NCI-H226 (cell line): Measurements from ENCODE around the gene FSTL4.

Experiments used
- DNase-seq: peaks from one replicate; pipeline ENCODE4 v3.0.0-alpha.2; 2015

FSTL4 gene

DNA sequence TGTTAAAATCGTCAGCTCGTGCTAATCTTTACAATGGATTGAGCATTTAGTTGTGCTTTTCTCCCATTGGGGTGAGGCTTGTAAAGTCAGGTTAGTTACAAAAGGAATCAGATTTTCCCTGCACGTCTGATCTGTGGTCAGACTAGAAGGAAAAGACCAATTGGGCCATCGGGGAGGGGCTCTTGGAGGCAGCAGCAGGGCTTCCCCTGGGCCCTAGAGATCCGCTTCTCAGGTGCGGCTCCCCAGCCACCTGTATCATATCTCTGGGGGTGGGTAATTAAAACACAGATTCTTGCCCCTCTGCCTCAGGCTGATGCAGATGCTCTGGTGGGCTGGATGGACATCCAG lies 360.2 kb downstream of the FSTL4 start:
- no peak for DNase-seq

DNA sequence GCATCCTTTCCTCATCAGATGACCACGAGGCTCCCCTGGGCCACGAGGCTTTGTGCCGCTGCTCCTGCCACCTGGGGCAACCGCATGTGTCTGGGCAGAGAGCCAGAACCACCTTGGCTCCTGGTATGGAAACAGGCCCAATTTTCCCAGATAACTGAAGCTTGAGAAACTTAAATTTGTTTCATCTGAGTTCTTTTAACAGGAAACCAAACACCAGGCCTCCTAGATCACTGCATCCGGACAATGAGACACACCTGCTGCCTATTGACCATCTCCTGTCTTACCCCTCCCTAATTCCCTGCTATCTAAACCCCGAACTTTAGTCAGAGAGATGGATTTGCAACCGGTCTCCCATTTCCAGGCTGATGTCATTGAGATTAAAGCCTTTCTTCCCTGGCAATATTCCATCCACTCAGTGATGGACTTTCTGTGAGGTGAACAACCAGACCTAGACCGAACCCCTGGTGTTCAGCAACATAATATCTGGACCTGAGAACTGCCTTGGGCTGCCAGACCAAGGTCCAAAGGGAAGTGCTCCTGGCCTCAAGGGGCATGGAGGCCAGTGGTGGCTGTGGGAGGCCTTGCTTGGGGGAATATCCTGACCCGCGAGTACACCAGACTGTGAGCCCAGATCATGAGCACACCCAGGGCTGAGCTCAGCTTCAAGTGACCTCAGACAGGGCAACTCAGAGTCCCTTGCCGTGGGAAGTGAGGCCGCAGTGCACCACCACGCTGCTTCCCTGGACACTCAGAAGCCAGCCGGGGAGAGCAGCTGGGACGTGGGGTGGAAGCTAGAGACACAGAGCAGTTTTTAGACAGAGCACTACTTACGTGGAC lies 360.8 kb downstream of the FSTL4 start:
- no peak for DNase-seq

GRCh38 chr5:133250527-133250926 lies 361.8 kb downstream of the FSTL4 start:
- DNase-seq, result no peak

- DNase-seq, result no peak
Observed at GRCh38 chr5:133249593-133249992, 362.7 kb downstream of the FSTL4 start.

DNA sequence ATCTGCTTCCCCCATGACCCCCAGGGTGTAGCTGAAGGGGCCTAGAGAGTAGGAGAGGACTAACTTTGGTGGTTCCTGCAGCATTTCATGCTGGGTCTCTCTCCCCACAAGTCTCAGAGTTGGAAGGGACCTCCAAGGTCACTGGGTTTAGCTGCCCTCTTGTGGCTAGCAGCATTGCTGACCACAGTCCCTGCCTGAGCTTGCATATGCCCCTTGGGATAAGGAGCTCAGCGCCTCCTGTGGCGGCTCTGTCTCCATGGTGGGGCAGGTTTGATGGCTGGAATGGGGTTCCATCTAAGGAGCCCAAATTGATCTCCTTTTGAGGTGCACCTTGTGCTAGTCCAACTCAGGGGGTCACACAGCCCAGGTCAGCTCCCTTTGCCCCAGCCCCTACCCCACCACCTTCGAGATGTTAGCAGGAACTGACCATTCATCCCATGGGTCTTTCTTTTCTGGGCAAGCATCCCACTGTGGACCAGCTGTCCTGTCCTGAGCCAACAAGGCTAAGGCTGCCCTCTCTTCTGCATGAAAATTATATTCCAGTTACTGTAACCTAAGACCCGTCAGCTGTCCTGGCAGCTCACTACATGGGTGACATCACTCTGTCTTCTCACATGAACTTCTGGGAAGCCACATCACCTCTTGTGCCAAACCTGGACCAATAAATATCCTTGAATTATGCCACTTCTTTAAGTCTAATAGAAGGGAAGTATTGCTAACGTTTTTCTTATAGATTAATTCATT lies 364.3 kb downstream of the FSTL4 start:
- peak; percentile 16 for DNase-seq

DNA sequence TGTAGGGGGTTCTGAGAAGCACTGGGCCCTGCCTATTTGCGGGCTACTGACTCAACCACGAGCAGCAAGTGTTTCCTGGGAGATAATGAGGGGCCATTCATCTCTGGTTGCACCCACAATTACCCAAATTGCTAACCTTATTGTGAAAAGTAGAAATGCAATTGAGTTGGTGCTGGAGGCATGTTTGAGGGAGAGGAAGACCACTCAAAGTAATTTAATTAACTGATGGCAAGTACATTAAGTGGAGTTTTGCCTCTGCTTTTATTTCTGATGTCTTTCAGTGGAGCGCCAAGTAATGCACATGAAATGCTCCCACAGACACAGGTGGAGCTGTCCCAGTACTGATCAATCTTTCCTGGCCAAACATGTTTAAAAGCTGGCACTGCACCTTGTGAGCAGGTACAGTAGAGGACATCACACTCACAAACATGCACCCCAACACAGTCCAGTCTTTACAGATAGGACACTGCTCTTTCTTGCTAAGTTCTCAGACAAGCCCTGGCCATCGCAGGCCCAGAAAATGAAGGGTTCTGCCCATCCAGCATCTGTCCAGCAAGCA lies 365.1 kb downstream of the FSTL4 start:
- DNase-seq, result no peak

DNA sequence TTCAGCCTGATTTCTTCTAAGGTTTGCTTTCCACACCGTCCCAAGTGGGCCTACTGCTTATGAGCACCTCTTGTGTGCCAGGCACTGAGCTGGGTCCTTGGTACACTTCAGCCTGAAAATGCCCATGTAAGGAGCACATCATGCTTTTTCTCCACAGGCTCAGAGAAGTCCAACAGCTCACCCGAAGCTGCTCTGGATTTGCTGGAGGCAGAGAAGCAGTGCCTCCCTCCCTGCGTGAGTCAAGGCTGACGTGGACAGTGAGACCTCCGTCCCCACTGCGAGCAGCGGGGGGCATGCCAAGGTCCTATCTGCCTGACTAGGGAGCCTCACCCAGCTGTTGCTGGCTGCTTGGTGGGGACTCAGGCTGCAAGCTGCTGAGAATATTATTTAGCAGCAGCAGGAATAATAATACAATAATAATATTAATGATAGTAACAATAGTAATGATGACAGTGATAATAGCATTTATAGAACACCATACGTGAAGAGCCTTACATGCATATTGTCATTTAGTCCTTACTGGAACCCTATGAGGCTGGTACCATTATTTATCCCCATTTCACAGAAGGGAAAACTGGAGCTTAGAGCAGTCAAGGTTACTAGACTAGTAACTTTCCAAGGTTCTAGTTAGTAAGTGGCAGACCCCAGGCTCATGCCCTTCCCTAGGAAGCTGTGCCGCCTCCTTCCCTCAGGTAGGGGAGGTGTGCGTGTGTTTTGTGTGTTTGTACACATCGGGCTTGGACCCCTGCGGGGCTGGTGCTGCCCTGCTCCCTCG lies 365.8 kb downstream of the FSTL4 start:
- DNase-seq, result no peak

- DNase-seq, result no peak
Observed at GRCh38 chr5:133246053-133246370, 366.3 kb downstream of the FSTL4 start.

DNA sequence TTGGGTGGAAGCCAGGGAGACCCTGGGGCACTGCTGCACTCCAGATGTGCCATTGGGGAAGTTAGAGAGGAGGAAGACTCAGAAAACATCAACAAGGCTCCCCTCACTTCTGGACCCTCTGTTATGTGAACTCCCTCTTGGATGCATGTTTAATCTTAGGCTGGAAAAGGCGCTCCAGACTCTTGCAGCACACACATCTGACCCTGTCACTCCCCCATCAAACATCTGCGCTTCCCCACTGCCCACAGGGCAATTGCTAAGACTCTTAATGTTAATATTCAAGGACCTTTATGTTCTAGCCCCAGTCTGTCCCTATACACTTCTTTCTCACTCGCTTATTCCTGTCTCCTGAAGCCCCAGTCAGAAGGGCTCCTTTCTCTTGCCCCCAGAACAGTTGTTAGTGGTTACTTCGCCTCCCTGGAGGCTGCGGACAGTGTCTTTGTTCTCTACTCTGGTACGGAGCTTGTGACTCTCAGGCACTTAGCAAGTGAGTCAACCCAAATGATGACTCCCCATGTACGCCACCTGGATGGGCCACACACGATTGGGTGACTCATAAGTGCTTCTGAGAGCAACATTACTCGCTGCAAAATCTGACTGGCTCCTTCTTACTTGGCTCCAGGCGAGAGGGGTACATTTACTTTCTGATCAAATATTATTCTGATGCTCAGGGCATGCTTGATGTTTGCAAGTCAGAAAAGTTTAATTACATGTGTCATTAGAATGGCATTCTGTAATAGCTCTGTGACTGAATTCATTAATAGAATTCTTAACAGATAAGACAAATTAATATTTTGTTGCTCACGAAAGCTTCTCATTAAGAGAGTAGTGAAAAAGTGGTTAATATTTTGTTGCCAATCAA lies 366.9 kb downstream of the FSTL4 start:
- peak; percentile 60 for DNase-seq

DNA sequence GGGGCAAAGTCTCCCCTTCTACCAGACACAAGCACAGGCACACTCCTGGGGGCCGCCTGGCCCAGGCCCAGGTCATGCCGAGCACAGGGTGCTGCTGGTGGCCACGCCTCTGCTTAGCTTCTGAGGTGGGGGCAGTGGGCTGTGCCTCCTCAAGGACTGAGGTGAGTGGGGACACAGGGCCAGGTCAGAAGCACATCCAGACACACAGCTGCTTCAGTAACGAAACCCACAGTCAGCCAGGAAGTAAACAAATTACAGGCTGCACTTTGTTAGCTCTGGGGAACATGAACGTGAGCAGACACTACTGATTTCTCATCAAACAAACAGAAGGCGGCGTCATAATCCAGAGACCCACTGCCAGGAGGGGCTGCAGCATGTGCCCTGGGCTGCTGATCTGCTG lies 368.1 kb downstream of the FSTL4 start:
- no peak for DNase-seq

GRCh38 chr5:133243196-133243595 lies 369.1 kb downstream of the FSTL4 start:
- no peak for DNase-seq

DNA sequence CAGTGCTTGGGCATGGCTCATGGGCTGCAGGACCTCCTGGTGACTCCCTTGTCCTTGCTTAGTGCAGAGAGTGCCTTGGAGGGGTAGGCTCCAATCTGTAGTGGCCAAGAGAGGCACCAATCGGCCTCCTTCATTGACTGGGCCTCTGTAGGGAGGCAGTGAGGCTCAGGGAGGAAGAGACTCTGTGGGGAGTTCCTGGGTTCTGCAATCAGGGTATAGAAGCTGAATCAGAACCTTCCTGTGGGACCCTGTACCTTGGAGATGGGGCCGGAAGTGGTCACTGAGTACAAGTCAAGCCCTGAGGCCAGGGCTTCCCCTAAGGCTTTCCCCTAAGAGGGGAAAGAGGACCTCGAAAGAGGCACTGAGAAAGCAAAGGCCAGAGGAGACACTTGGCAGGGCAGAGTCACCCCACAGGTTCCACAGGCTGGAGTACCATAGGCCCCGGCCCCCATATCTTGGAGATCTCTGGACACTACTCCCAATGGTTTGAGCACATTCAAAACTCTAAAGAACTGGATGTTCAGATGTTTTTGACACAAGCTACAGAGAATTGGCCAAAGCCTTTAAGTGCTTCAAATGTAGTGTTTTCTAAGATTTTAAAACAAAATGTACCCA lies 370.0 kb downstream of the FSTL4 start:
- DNase-seq, result no peak

DNA sequence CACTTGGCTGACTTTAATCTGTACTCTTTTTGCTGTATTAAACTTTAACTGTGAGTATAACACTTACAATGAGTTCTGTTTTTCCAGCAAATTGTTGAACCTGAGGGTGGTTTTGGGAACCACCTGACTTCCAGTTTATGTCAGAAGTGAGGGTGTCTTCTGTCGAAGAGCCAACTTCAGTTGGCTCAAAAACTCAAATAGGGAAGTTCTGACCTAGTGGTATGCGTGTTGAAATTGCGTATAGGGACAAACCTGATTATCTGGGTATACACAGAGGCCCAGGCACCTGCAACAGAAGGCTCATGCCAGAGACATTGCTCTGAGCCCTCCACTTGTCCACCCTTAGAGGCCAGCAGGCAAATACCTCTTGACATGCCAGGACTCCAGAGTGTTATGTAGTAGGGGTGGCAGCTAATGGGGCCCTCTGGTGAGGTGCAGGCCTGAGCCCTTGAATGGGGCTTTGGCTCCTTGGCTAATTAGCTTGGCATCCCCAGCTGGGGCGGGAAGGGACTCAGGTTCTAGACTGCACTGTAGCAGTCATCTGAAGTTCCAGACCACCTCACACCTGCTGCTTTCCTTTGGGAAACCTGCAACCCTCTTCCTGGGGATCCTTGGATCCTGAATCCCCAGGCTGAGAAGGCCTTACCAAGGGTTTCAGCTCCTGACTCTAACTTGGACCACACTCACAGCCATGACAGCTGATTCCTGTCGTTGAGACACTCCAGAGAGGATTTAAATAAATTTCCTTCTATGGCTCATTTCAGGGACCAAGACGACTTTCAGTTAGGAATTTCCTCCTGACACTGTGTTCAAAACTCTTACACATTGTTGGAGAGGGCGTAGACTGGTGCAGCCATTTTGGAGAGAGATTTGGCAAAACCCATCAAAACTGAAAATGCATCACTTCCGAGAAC lies 370.9 kb downstream of the FSTL4 start:
- DNase-seq, result no peak

DNA sequence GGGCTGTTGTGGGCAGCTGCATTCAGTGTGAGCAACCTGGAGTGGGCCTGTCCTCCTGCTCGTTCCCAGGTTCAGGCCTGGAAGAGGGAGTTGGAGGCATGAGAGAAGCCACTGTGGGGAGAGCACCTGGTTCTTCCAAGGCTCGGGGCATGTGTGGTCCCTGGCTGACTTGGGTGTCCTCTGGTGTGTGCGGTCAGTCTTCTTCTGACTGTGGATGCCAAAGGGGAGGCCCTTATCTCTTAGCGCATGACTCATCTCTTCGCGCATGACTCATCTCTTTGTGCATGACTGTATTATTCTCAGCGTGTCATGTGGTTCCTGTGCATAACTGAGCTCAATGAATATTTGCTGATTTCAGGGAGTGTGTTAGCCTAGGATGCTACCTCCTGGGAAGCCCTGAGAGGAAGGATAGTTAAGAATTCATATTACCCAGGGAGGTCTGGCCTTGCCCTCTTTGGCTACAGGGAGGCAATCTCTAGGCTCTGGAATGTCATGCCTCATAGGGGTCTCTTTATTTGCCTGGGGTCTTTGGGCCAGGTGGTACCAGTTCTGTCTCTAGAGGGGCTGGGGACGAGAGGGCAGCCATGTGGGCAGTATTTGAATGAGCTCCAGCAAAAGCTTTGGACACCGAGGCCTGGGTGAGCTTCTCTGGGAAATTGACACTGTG lies 371.8 kb downstream of the FSTL4 start:
- DNase-seq, result peak; percentile 95

- no peak for DNase-seq
Observed at GRCh38 chr5:133238426-133239205, 373.7 kb downstream of the FSTL4 start.

GRCh38 chr5:133236976-133237375 lies 375.4 kb downstream of the FSTL4 start:
- DNase-seq, result no peak

- DNase-seq, result no peak
Observed at GRCh38 chr5:133236541-133236951, 375.8 kb downstream of the FSTL4 start.

DNA sequence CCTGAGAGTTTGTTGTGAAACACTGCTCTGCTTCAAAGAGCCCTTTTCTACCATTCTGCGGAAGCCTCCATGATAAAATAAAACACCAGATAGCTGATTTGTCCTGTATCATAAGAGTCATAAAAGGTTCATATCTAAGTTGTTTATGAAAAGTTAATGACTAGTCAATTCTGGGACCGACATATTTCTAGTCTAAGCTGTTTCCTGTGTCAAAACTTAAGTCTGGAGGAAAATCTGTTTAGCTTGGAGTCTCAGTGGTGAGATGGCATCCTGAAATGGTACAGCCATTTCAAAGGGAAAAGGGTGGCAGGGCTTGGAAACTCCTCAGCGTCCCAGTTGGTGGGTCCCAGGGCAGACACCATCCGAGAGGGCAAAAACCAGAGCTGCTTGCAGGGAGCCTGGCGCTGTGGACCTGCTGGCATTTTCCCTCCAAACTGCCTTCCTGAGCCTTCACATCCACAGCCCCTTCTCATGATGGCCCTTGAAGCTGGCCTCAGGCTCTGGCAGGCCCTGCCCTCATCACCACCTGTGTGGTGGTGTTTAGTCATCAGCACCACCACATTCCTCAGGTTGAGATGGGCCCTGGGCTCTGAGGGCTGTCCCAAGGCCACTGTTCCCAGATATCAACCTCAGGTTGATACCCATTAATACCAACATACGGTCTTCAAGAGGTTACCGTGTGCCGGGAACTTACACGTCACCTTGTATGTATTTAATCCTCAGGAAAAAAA lies 376.5 kb downstream of the FSTL4 start:
- no peak for DNase-seq

GRCh38 chr5:133234911-133235310 lies 377.4 kb downstream of the FSTL4 start:
- no peak for DNase-seq
